Measurements from ENCODE around the gene HNRNPUL2.
A peak's percentile ranks its signal among the peaks of the same experiment; 100 is the strongest.
"Not testable (repeated sequence)": the region's sequence is repeated elsewhere in the genome, so short reads cannot be mapped to it uniquely, and the experiment has no call there.

HNRNPUL2 gene

DNA sequence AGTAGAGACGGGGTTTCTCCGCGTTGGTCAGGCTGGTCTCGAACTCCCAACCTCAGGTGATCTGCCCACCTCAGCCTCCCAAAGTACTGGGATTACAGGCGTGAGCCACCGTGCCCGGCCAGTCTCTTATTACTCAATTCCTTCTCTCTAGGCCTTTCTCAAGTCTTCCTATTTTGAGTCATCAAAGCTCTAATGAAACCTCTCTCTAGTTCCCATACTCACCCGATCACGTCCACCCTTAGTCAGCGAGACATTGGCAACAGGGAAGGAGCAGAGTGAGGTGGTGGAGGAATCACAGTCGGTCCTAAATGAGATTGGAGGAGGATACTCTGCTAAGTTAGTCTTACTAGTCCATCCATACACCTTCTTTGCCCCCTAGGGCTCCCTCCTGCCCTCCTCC is 25.0 kb downstream of the HNRNPUL2 start:
- DNase-seq = no peak

DNA sequence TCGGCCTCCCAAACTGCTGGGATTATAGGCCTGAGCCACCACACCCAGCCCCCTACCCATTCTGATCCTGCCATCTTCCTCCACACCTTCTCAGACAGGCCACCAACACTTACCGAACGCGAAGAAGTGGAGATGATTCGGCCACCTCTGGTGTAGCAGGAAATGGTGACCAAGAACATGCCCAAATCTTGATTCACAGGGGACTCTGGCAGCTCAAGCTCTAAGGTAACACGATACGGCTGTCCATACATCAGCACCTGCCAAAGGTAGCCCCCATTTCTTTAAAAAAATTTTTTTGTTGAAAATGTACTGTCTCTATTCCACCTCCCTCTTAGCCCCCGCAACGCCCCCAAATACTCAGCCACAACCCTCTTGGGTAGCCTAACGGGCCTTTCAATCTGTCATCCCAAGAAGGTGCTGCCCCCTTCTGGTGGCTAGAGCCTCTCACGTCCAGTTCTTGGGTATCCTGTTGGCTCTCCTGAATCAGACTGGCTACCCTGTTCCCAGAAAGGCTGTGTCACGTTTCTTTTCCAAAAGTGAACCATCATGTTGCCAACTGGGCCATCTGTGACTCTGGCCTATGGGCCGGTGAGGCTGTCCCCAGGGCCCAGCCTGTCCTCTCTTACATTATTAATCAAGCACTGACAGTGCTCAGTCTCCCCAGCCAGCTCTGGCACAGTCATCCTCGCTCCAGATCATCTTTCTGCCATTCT is 32.6 kb downstream of the HNRNPUL2 start:
- peak; percentile 78 for DNase-seq

DNA sequence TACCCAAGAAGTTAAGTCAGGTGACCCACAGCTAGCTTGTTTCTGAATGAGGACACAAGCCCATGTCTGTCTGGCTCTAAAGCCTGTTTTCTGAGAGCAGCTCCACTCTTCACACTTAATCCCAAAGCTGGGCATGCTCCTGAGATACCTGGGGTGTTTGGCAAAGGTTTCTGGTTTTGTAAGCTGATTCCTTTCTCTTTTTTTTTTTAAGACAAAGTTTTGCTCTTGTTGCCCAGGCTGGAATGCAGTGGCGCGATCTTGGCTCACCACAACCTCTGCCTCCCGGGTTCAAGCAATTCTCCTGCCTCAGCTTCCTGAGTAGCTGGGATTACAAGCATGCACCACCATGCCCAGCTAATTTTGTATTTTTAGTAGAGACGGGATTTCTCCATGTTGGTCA is 33.6 kb downstream of the HNRNPUL2 start:
- DNase-seq = not testable (repeated sequence)

DNA sequence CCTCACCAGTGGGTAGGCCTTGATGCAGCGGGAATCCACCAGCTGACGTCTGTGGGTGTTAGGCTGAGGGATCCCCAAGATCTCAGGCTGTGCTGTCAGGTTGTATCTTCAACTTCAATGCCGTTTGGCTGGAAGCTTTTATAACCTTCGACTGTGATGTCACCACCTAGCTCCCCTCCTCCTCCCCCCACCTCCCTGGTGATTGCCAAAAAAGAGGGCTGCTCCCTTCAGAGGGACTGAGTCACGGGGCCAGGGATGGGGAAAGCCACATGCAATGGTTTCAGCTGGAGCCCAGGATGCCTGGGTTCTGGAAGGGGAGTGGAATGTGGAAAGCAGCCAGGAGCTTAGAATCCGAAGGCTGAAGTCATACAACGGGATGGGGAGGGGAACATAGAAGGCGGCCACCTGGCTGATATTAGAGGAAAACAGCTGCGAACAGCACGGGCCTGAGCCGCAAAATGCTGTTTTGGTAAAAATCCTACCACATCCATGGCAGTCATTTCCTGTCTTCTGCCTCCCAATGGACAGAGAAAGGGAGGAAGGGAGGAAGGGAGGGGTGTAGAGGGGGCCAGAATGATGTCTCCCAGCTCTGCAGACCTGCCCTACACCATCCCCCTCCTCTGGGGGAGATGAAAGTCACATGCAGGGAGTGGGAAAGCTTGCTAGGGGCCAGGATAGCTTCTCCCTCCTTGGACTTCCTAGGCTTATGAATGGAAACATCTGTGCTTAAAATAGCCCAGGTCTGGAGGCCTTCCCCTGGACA is 37.7 kb downstream of the HNRNPUL2 start, which contains the start of gene LRRN4CL:
TSS of gene LRRN4CL (minus strand) at position 110 of the 763 bp plus-strand sequence. CDS start 1,022 bp downstream, outside the sequence.
- DNase-seq = peak; percentile 88

DNA sequence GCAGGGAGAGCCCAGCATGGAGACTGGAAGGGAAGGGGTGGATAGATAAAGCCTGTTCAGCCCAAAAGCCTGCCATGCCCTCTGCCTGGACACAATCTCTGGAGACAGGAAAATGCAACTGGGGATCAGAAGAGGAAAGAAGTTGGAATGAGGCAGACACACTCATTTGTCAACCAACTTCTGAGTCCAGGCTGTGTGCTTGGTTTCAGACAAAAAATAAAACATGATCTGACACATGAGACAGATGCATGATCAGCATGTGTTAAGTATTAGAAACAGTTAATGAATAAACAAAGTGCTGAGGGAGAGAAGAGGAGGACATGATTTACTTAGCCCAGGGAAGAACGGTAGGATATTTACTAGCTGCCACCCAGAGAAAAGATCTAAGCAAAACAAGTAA is 38.8 kb downstream of the HNRNPUL2 start:
- DNase-seq = no peak

DNA sequence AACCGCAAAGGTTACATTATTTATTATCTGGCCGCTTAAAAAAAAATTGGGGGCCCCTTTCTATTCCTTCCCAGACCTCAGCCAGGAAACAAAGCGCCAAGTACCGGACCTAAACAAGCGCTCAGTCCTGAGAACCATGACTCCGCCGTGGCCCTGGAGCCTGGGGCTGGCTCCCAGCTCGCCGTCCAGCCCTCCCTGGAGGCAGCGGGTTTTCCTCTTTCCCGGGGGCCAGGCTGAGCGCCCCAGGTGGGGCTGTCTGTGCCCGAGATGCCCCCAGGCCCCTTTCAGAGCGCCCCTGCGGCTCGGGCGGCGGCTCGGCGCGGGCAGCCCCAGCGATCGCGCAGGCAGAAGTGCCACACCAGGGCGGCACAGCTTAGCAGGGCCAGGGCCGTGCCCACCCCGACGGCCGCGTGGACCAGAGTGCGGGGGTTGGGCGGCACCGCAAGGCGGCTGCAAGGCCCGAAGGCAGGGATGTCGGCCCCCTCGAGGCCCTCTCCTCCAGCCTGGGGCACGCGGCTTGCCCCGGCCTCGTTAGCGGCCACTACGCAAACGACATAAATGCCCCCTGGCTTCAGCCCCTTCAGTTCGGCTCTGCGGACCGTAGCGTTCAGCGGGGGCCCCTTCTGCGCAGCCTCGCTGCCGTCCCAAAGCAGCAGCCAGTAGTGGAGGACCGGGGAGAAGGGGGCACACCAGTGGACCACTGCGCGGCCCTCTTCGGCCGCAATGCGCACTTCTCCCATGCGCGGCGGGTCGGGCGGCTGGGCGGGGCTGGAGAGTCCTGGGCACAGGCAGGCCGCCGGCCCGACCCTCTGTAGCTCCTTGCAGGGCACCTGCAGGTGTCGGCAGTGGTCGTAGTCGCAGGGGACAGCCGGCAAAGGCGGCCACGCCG is 39.5 kb downstream of the HNRNPUL2 start:
- no peak for DNase-seq

DNA sequence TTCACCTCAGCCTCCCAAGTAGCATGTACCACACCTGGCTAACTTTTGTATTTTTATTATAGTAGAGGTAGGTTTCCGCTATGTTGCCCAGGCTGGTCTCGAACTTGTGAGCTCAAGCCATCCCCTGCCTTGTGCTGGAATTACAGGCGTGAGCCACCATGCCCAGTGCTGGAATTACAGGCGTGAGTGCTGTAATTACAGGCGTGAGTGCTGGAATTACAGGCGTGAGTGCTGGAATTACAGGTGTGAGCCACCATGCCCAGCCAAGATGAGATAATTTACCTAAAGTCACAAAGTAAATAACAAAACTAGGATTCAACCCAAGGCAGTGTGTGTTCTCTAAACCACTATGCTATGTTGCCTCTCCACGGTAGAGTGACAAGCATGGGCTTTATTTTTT is 44.7 kb downstream of the HNRNPUL2 start:
- DNase-seq = no peak

DNA sequence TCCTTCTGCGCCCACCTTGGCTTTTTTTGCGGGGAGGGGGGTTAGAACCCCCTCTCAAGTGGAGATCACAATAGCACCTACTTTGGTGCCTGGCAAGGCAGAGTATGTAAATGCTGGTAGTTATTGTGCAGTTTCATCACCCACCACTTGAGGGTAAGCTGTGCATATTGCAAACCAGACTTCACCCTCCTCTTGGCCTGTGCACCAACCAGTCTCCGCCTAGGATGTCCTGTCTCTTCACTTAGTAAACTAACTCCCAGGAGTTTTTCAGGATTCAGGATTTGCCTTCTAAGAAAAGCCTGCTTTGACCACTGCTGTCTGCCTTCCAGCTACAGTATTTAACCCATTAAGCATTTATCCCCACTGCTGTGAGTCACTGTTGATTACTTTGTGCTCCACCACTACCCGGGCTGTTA is 46.4 kb downstream of the HNRNPUL2 start:
- DNase-seq = peak; percentile 76

DNA sequence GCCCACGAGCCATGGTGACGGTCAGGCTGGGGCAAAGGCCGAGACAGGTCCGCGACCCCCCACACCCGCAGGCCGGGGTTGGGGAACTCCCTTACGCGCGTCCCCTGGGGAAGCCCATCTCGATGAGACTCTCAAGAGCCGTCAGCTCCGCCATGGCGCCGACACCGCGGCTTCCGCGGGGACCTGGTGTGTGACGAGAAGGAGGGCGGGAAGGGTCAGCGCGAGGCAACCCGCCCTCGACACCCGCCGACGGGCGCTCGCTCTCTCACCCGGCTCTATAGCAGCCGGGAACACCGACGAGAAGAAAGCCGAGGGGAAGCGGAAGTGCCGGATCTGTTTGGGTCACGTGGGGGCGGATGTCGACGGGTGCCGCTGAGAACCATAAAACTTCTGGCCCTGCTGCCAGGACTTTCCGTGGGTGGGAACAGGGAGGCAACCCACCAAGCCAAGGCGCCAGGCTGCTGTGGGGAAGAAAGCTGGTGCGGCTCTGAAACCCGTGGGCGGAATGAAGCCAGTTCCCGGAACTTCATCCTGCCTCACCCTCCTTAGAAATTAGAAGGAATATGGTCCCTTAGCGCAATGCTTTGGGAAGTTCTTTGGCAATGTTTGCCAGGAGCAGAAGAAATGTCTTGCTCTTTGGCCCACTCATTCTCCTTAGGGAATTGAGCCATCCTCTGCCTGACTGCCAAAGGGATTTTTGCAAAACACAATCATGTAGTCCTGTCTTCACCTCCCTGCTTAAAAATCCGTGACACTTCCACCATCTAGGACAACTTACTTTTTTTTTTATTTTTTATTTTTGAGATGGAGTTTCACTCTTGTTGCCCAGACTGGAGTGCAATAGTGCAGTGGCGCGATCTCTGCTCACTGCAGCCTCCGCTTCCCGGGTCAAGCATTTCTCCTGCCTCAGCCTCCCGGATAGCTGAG is 48.2 kb downstream of the HNRNPUL2 start, which contains the start of gene UBXN1:
TSS of gene UBXN1 (minus strand) at position 304 of the 927 bp plus-strand sequence. CDS start at position 154, 150 bp downstream.
- DNase-seq = peak; percentile 90

DNA sequence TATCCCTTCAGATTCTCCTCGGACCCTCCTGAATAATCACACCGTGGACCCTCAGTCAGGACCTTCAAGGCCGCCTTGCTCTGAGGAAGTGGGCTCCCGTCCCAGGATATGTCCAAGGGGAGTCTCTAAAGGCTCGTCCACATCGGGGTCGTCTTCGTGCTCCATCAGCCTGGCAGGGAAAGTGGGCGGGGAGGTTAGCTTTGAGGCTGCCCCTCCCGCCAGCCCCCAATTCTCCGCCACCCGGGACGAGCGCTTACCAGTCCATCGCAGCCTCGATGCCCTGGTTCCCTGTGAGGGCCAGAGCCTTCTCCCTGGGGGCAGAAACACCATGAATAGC is 48.9 kb downstream of the HNRNPUL2 start:
- no peak for DNase-seq

DNA sequence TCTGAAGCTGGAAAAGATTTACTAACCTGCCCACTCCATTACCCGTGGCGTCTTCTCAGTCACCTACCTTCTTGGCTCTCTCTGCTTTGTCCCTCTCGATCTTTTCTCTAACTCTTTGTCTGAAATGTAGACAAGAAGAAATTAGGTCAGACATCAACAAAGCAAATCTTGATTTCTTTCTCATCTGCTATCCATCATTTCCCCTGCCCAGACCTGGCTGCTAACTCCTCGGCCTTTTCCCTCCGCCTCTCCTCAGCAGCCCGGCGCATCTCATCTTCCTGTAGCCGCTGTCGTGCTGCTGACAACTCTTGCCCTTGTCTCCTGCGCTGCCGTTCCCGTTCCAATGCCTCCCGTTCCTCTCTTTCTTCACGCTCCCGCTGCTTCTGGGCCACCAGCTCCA is 49.5 kb downstream of the HNRNPUL2 start:
- DNase-seq = no peak

DNA sequence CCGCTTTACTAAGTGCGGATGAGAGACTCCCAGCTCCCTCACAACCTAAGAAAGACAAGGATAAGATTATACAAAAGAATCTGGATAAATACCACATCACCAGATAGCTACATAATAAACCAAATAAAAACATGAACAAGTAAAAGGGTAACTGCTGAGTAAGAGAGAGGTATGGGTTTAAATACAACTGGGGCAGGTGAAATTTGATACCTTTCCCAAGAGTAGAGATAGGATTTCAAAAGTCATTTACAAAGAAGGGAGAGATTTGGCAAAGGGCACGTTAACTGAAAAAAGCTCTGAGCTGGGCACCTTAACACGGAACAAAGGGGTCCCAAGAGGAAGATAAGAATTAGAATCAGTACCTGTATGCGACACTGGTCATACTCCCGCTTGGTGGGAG is 50.1 kb downstream of the HNRNPUL2 start:
- no peak for DNase-seq

DNA sequence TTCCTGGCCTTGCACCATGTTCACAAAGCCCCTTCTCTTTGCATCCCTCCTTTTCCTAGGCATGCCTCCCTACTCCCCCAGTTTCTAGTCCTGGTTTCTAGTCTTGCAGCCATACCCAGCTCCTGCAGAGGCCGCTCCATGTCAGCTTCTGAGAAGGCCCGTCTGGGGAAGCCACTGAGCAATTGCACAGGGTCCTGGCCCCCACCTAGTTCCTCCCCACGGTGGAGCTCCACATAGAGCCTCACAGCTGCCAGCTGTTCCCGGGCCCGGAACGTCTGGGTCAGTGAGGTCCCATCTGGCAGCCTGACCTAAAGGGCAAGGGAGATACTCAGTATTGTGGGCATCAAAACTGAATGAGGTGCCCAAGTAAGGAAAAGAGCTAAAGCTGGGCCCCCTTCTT is 50.6 kb downstream of the HNRNPUL2 start:
- no peak for DNase-seq

DNA sequence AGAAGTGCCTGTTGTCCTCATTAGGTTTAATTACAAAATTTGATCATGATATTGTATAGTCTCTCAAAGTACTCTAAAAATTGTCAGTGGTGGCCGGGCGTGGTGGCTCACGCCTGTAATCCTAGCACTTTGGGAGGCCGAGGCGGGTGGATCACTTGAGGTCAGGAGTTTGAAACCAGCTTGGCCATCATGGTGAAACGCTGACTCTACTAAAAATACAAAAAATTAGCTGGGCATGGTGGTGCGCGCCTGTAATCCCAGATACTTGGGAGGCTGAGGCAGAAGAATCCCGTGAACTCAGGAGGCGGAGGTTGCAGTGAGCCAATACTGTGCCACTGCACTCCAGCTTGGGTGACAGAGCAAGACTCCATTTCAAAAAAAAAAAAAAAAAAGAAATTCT is 51.8 kb downstream of the HNRNPUL2 start:
- DNase-seq = not testable (repeated sequence)

DNA sequence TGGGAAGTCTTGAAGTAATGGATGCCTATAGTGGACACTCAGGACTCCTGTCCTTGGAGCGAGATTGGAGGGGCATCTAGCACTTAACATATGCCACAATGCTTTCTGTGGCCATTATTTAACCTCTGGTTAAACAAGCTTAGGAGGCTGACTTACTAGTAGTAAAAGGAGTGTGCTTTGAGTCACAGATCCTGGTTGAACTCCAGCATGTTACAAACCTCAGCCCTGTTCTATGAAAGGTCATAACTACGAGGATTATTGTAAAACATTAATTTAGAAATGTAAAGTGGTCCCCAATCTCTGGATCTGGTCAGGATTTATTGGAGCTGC is 54.1 kb downstream of the HNRNPUL2 start:
- DNase-seq = no peak

DNA sequence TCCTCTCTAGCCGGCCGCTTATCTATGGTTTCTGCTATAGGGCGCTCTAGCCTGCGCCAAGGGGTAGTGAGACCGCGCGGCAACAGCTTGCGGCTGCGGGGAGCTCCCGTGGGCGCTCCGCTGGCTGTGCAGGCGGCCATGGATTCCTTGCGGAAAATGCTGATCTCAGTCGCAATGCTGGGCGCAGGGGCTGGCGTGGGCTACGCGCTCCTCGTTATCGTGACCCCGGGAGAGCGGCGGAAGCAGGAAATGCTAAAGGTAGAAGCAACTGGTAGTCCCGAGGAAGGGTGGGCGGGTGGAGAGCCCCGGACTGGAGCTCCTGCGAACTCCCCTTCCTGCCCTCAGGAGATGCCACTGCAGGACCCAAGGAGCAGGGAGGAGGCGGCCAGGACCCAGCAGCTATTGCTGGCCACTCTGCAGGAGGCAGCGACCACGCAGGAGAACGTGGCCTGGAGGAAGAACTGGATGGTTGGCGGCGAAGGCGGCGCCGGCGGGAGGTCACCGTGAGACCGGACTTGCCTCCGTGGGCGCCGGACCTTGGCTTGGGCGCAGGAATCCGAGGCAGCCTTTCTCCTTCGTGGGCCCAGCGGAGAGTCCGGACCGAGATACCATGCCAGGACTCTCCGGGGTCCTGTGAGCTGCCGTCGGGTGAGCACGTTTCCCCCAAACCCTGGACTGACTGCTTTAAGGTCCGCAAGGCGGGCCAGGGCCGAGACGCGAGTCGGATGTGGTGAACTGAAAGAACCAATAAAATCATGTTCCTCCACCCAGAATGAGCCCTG is 55.5 kb downstream of the HNRNPUL2 start, which contains the start of the genes LBHD1 and UQCC3:
TSS of gene LBHD1 (minus strand) at position 660 of the 782 bp plus-strand sequence. CDS start 2,236 bp downstream, outside the sequence.
TSS of gene UQCC3 (plus strand) at position 66 of the 782 bp plus-strand sequence. CDS start at position 139, 73 bp downstream.
- peak; percentile 86 for DNase-seq

DNA sequence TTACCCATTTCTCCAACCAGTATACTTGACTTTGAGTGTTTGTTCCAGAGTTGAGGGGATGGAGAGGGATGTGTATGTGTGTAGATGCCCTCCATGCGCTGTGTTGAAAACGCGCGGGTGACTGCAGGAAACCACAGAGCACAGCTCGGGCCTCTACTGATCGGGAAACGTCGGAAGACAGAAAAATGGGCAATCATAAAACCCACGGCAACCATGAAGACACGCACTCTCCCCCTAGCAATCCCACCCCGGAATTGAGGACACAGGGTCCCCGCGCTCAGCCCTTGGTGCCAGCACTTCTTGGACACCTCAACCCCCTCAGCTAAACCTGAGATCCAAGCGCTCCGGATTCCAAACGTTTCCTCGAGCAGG is 56.0 kb downstream of the HNRNPUL2 start:
- no peak for DNase-seq

DNA sequence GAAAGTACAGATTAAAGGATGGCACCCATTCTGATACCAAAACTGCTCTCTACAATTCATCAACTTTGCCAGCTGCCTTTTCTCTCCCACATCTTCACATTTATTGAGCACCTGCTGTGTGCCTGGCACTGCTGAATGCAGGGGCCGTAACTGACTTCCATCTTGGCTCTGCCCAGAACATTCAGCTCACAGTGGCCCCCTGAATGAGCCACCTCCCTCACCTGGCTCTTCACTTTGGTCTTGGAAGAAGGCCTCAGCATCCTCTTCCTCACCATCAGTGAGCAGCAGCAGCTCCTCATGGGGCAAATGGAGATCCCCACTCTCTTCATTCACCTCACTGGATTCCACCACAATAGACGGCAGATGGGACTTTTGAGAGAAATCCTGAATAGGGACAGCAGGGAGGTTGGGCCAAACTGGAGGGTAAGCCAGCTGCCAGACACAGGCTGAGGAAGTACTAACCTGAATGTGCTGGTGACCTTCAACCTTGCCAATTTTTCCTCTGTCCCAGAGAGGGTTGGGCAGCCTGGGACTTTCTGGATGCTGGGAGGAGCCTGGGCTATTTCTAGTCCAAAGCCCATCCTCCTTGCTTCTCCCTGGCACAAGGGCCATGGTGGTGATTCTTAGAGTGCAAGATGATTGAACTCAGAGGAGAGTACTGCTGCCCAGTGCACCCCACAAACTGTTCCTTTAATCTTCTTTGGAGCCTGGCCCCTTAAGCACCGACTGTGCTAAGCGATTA is 57.7 kb downstream of the HNRNPUL2 start:
- DNase-seq = no peak

DNA sequence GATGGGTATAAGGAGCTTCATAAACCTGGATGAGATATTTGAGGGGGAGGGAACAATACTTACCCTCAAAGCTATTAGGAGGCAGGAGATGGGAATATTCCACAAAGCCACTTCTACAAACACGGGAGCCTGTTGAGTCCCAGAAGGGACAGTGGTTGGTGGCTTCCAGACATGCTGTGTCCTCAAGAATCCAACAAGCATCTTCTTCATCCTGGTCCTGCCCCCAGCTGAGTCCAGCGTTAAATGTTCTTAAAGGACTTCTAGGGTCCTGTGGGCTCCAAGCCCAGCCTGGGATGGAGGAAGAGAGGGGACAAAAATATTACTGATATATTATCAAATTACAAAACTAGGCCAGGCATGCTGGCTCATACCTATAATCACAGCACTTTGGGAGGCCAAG is 59.8 kb downstream of the HNRNPUL2 start:
- no peak for DNase-seq

DNA sequence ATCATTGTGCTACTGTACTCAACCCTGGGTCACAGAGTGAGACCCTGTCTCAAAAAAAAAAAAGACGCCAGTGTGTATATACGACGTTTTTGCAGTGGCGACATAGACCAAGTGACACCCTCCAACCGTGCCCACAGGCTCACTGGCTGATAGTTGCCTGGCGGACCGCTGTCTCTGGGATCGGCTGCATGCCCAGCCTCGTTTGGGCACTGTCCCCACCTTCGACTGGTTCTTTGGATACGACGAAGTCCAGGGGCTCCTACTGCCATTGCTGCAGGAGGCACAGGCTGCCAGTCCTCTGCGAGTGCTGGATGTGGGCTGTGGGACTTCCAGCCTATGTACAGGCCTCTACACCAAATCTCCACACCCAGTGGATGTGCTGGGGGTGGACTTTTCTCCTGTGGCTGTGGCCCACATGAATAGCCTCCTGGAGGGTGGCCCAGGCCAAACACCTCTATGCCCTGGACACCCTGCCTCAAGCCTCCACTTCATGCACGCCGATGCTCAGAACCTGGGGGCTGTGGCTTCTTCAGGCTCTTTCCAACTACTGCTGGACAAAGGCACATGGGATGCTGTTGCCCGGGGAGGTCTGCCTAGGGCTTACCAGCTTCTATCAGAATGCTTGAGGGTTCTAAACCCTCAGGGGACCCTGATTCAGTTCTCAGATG is 60.9 kb downstream of the HNRNPUL2 start:
- DNase-seq = no peak

Measured in fibroblast of skin of back (primary cell).